Measurements from ENCODE around the gene RANBP10. TPM values are rescaled to one million over a fixed set of nuclear protein-coding genes. Genes with fewer than 3 reads are reported as not detected.

Gene RANBP10
- total RNA-seq, 1 experiment from 2014 or later, result 15.6 TPM

DNA sequence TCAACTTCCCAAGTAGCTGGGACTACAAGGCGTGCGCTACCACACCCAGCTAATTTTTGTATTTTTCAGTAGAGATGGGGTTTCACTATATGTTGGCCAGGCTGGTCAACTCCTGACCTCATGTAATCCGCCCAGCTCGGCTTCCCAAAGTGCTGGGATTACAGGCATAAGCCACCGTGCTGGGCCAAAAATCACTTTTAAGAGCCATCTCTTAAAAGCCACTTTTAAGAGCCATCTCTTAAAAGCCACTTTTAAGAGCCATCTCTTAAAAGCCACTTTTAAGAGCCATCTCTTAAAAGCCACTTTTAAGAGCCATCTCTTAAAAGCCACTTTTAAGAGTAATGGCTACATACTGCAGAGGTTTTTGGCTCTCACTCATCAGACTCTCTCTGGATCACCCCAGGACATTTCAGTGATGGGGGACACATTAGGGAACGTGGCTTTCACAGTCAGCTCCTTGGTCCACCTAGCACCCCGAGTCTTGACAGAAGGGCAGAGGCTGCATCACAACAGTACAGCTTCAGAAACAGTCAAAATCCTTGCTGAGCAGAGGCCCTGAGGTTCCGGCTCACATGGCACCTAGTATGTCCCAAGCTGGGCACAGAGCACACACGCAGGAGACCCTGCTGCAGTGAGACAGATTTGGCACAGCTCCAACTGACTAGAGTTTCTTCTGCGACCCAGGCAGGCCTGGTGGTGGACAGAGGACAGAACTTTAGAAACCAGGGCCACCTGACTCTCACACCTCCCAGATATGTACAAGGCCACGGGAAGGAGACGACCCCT lies 23.6 kb downstream of the RANBP10 start:
- Histone ChIP-seq H3K79me2 (ENCODE audit: insufficient read depth, low read length) (no peaks in the 10 kb centered on the region; the same call in 1 of the 2 replicates), H3T11ph (ENCODE audit: low read length) (no peak overlapping the region), H3K79me1 (ENCODE audit: insufficient read depth, low read depth, low read length, poor library complexity, severe bottlenecking) (no peaks in the 10 kb centered on the region), H3K27me3 (ENCODE audit: insufficient read depth, low read length) (no peaks in the 10 kb centered on the region), H3K56ac (ENCODE audit: insufficient read length, low read depth, low read length) (no peak overlapping the region), H3K4me1 (ENCODE audit: insufficient read depth, low read length) (no peaks in the 10 kb centered on the region), H3K27ac (ENCODE audit: insufficient read length, low read depth, low read length) (no peak overlapping the region), H3K9me3 (ENCODE audit: control insufficient read depth, low read depth, low read length) (no peaks in the 10 kb centered on the region), H3K4me2 (ENCODE audit: insufficient read depth, insufficient read length, low read length) (no peak overlapping the region), H2BK120ac (ENCODE audit: low read depth, low read length, poor library complexity, severe bottlenecking) (no peak overlapping the region), H2AFZ (ENCODE audit: low read length) (no peak overlapping the region), H4K91ac (ENCODE audit: insufficient read length, low read depth, low read length) (no peak overlapping the region), H3K4ac (ENCODE audit: low read depth, low read length) (no peak overlapping the region), H3K23ac (ENCODE audit: insufficient read length, low read depth, low read length) (no peak overlapping the region), H3K18ac (ENCODE audit: insufficient read length, low read depth, low read length) (no peak overlapping the region), H2BK12ac (ENCODE audit: insufficient read length, low read depth, low read length) (no peak overlapping the region), H3K23me2 (ENCODE audit: insufficient read length, low read depth, low read length, poor library complexity, severe bottlenecking) (no peaks in the 10 kb centered on the region), H4K20me1 (ENCODE audit: control insufficient read depth, insufficient read depth, insufficient read length) (no peaks in the 10 kb centered on the region), H3K14ac (ENCODE audit: insufficient read depth, low read length) (no peak overlapping the region), H3K9ac (ENCODE audit: extremely low read depth, insufficient read length, low read length) (no peak overlapping the region), H2BK5ac (ENCODE audit: insufficient read length, low read length) (no peak overlapping the region), H2BK20ac (ENCODE audit: low read depth, low read length, poor library complexity, severe bottlenecking) (no peak overlapping the region), H2BK15ac (ENCODE audit: low read depth, low read length) (no peak overlapping the region), H4K8ac (replicated peaks; ENCODE audit: insufficient read length, low read depth, low read length) (no peak overlapping the region), H2AK5ac (ENCODE audit: insufficient read length, low read length) (no peak overlapping the region), H4K5ac (ENCODE audit: insufficient read length, low read depth, low read length) (no peak overlapping the region)
- no CpG with 5 or more reads among the region's 12 CpGs for WGBS (ENCODE audit: extremely low coverage, insufficient read length, low lambda C conversion rate)
- peak overlapping the region in 2 of 3 experiments; percentile 29 to 62; a peak in 3 of 7 replicates for H3K27ac Mint-ChIP-seq
- DNase-seq, result no peak
- no peaks in the 10 kb centered on the region; the same call in 1 of the 2 replicates for H3K27me3 Mint-ChIP-seq (ENCODE audit: low read depth)
- H3K9me3 Mint-ChIP-seq, result no peaks in the 10 kb centered on the region
- H3K36me3 Mint-ChIP-seq (ENCODE audit: insufficient read depth in 1 of 3, low read depth in 3 of 3), result no peaks in the 10 kb centered on the region
- no peak overlapping the region for H3K4me3 Mint-ChIP-seq
- H3K4me1 Mint-ChIP-seq, result peaks cover 0 to 3% of the 10 kb centered on the region in 2 experiments; a peak in 1 of 4 replicates
- TF ChIP-seq CTCF (conservative IDR thresholded peaks at IDR 0.05), result no peak
